Sigmoid colon (tissue), 7 donors: ENCODE data around the gene POC1B. TPM values are rescaled to one million over a fixed set of nuclear protein-coding genes. Genes with fewer than 3 reads are reported as not detected.

Source experiments
- DNase-seq: peaks from one replicate; pipeline ENCODE4 v3.0.0-alpha.2; 2019
- H3K27ac ChIP-seq, 4 donors: fragments of 200-600 bp; sonication (generic); one replicate each; pipeline ENCODE4 v1.5.1; 2016 to 2019; ENCODE audit warnings: mild to moderate bottlenecking in 1 of 4
- H3K27me3 ChIP-seq, 3 donors: fragments of 200-600 bp; sonication (generic); one replicate each; pipeline ENCODE4 v1.5.1; 2019; ENCODE audit warnings: mild to moderate bottlenecking in 1 of 3
- H3K36me3 ChIP-seq, 4 donors: fragments of 200-600 bp; sonication (generic); one replicate each; pipeline ENCODE4 v1.5.1; 2016 to 2019
- H3K4me1 ChIP-seq, 4 donors: fragments of 200-600 bp; sonication (generic); one replicate each; pipeline ENCODE4 v1.5.1; 2017 to 2019
- H3K4me3 ChIP-seq, 4 donors: fragments of 200-600 bp; sonication (generic); one replicate each; pipeline ENCODE4 v1.5.1; 2017 to 2019; ENCODE audit warnings: mild to moderate bottlenecking in 2 of 4, moderate library complexity in 1 of 4
- H3K9me3 ChIP-seq, 4 donors: fragments of 200-600 bp in 3 of 4; sonication (generic) in 3 of 4; one replicate each; pipeline versions ENCODE4 v1.5.1 to v1.6.1; 2013 to 2019
- EP300 ChIP-seq, 4 donors: sonication (generic); formaldehyde crosslinking; IDR thresholded peaks; one replicate each; pipeline ENCODE4 v1.6.1; 2017; ENCODE audit warnings: antibody characterized with exemption in 4 of 4
- POLR2A ChIP-seq, 2 donors: fragments of 450-650 bp; IDR thresholded peaks; one replicate each; pipeline ENCODE4 v1.6.1; 2016; ENCODE audit warnings: antibody characterized with exemption in 2 of 2, mild to moderate bottlenecking in 2 of 2, moderate library complexity in 2 of 2
- POLR2AphosphoS5 ChIP-seq, 4 donors: sonication (generic); formaldehyde crosslinking; IDR thresholded peaks; one replicate each; pipeline ENCODE4 v1.6.1; 2017; ENCODE audit warnings: antibody characterized with exemption in 4 of 4
- WGBS, 2 donors: extraction: QIAGEN DNeasy Blood & Tissue Kit; methylation state at CpG; one replicate each; pipeline ENCODE4 v1.1.7; 2013; 5-methylcytosine and 5-hydroxymethylcytosine counted together
- intact Hi-C: fragments of 100-400 bp; cut with DNase I; formaldehyde crosslinking; loops from one replicate; pipeline ENCODE4 v1.15.1; 2023
- polyA plus RNA-seq, 3 donors: library from polyadenylated mRNA; stranded (reverse); fragments of 200-250 nt; gene quantifications; one replicate each; pipeline ENCODE4 v1.2.3, GENCODE V29; 2013
- total RNA-seq, 4 donors: library from RNA; depleted of rRNA; stranded (reverse); fragments of >200 nt; gene quantifications; one replicate each; pipeline ENCODE4 v1.1.0, GENCODE V29; 2016
- TF ChIP-seq, protein P1 (sequence below), 4 experiments: fragments of 450-650 bp in 3 of 4; fragments of 200-600 bp in 1 of 4; IDR thresholded peaks; one replicate each; pipeline ENCODE4 v1.5.1; 2016 to 2019; ENCODE audit warnings: antibody characterized with exemption in 4 of 4, mild to moderate bottlenecking in 3 of 4, moderate library complexity in 2 of 4
- donor health status: healthy with polysubstance abuse.
- donor health status: Bipolar disorder and iron deficiency.
- donor health status: healthy.

The POC1B gene
- total and polyA plus RNA-seq, 7 donors: 12.5 to 31.7 (median 28.1) TPM

DNA sequence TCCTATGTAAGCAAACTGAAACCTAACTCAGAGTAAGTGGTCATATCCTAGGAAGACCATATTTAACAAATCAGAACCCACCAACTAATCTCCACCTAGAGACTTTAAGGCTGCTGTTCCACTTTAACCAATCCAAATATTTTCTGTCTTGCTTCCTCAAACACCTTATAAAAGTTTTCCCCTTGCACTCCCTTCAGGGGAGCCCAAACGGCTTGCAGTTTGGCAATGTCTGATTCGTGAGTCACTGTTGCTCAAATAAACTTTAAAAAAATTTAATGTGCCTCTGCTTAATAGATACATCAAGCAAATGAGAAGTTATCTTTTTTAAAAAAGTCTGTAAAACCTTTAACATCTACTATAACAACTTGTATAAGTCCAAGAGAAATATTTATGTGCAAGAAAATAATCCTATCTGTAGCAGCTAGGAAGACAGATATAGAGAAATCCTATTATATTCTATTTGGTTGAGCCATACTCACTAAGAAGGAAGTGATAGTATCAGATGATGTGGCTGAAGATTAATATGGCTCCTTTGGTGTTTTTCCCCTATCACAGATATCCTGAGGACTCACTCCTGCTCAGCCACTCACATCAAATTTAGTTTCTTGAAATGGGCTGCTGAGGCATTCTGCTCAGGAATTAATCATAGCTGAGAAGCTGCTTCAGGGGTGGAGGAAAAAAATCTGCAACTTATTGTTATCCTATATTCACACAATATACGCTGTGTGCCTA lies 108.4 kb downstream of the POC1B start:
- intact Hi-C loops: no loop called here
- H3K36me3 ChIP-seq: no peaks in the 10 kb centered on the region
- TF ChIP-seq EP300 (IDR thresholded peaks at IDR 0.05) (no peak), POLR2AphosphoS5 (IDR thresholded peaks at IDR 0.05) (no peak), POLR2A (IDR thresholded peaks at IDR 0.05) (no peak)
- TF ChIP-seq, protein P1, sequence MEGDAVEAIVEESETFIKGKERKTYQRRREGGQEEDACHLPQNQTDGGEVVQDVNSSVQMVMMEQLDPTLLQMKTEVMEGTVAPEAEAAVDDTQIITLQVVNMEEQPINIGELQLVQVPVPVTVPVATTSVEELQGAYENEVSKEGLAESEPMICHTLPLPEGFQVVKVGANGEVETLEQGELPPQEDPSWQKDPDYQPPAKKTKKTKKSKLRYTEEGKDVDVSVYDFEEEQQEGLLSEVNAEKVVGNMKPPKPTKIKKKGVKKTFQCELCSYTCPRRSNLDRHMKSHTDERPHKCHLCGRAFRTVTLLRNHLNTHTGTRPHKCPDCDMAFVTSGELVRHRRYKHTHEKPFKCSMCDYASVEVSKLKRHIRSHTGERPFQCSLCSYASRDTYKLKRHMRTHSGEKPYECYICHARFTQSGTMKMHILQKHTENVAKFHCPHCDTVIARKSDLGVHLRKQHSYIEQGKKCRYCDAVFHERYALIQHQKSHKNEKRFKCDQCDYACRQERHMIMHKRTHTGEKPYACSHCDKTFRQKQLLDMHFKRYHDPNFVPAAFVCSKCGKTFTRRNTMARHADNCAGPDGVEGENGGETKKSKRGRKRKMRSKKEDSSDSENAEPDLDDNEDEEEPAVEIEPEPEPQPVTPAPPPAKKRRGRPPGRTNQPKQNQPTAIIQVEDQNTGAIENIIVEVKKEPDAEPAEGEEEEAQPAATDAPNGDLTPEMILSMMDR (IDR thresholded peaks at IDR 0.05): no peak
- WGBS, 2 donors: 47 to 71% methylated on average over 3 of the region's 3 CpGs
- no peak overlapping the region for H3K4me3 ChIP-seq
- no peaks in the 10 kb centered on the region for H3K27me3 ChIP-seq
- peak overlapping the region in 3 of 4 donors; percentile 15 to 55 (median 38) for H3K27ac ChIP-seq
- H3K4me1 ChIP-seq: peaks cover 0 to 21% (median 11%) of the 10 kb centered on the region in 4 donors
- H3K9me3 ChIP-seq: no peaks in the 10 kb centered on the region
- DNase-seq: no peak

DNA sequence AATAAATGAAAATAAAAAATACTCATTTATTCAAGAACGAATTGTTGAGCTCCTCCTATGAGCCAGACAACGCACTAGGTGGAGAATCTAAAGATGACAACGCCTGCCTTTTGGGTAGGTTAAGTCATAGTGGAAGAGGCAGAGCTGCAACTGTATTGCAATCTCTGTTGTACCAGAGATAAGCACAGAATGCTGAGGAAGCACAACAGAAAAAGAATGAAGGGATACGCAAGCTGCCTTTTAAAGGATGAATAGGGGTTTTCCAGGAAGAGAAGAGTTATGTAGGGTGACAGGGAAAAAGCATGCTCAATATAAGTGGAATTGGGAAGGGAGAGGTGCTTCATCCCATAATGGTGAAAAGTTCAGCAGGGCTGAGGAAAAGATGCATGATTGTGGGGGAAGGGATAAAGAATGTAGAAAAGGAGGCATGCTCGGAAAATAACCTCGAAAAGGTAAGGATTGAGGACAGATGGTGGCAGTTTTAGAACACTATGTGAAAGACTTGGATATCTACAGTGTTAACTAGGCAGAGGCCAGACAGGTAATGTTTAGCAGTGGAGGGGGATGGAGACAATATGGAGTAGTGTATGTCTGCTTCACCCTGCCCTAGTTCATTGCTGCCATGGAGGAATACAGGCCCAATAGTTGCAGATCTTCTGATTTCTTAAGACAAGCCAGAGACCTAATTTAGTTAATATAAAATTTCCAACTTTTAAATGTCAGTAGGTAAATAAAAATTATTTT lies 109.6 kb downstream of the POC1B start:
- no peak overlapping the region for H3K4me3 ChIP-seq
- no peak for DNase-seq
- WGBS, 2 donors: 95 to 98% methylated on average over 6 of the region's 6 CpGs
- H3K9me3 ChIP-seq: no peaks in the 10 kb centered on the region
- H3K27ac ChIP-seq: peak overlapping the region in 1 of 4 donors; percentile 55
- H3K27me3 ChIP-seq: no peaks in the 10 kb centered on the region
- intact Hi-C loops: no loop called here
- H3K4me1 ChIP-seq: peaks cover 0 to 21% (median 11%) of the 10 kb centered on the region in 4 donors
- no peak for TF ChIP-seq POLR2A (IDR thresholded peaks at IDR 0.05)
- no peaks in the 10 kb centered on the region for H3K36me3 ChIP-seq

DNA sequence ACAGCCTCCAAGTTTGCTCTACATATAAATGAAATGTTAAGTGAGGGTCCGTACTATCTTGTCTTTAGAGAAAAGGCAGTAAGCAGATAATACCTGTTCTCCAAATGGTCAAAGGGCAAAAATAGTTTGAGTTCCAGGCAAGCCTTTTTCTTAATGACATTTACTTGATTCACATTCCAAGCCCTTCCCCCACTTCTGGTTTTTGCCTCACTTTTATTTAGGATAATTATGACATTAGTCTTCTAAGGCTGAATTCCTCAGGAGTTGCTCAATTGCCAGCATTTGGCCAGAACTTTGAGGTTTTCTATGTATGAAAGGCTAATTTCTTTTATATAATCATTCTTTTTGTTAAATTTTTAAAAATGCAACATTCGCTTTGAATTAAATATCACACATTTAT lies 111.0 kb downstream of the POC1B start:
- Histone ChIP-seq H3K27me3 (no peaks in the 10 kb centered on the region), H3K4me1 (peaks cover 0 to 21% (median 11%) of the 10 kb centered on the region in 4 donors), H3K4me3 (no peak overlapping the region), H3K36me3 (no peaks in the 10 kb centered on the region), H3K27ac (no peak overlapping the region), H3K9me3 (no peaks in the 10 kb centered on the region)
- TF ChIP-seq POLR2A (IDR thresholded peaks at IDR 0.05) (no peak), POLR2AphosphoS5 (IDR thresholded peaks at IDR 0.05) (no peak)
- TF ChIP-seq, protein P1 (IDR thresholded peaks at IDR 0.05): no peak
- 96 to 97% methylated on average over 2 of the region's 2 CpGs for WGBS, 2 donors
- intact Hi-C loops: no loop called here
- no peak for DNase-seq

DNA sequence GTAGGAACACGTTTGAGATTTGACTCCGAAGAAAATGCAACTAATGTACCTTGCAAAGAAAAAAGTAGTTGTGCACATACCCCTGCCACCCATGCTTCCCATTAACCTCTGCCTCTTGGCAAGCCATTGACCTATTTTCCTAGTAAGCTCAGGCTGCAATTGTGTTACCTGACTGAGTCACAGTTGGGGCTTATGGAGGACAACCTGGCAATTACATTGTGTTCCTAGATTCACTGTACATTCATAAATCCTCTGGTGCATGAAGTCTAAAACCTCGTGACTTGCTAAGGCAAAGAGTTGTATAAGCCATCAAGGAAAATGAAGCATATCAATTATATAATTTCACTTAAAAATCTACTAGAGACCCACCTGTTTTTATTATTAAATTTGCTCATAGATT lies 111.5 kb downstream of the POC1B start:
- Histone ChIP-seq H3K27me3 (no peaks in the 10 kb centered on the region), H3K36me3 (no peaks in the 10 kb centered on the region), H3K4me3 (no peak overlapping the region), H3K4me1 (peaks cover 0 to 21% (median 11%) of the 10 kb centered on the region in 4 donors), H3K27ac (no peak overlapping the region), H3K9me3 (no peaks in the 10 kb centered on the region)
- 92 to 93% methylated on average over 3 of the region's 3 CpGs for WGBS, 2 donors
- intact Hi-C loops: no loop called here
- TF ChIP-seq, protein P1 (IDR thresholded peaks at IDR 0.05): no peak
- TF ChIP-seq POLR2AphosphoS5 (IDR thresholded peaks at IDR 0.05) (no peak), POLR2A (IDR thresholded peaks at IDR 0.05) (no peak), EP300 (IDR thresholded peaks at IDR 0.05) (no peak)
- no peak for DNase-seq

DNA sequence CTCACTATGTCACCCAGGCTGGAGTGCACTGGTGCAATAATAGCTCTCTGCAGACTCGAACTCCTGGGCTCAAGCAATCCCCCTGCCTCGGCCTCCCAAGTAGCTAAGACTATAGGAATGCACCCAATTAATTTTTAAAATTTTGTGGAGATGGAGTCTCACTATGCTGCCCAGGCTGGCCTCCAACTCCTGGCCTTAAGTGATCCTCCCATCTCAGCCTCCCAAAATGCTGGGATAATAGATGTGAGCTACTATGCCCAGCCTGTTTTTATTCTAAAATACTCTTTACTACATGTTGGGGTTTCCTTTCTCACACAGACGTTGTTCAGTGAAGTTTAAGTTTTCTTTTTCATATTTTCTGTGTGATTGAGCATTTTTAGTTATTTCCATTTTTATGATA lies 112.6 kb downstream of the POC1B start:
- 92 to 95% methylated on average over 3 of the region's 3 CpGs for WGBS, 2 donors
- intact Hi-C loops: no loop called here
- no peak for TF ChIP-seq POLR2AphosphoS5 (IDR thresholded peaks at IDR 0.05)
- no peak for TF ChIP-seq EP300 (IDR thresholded peaks at IDR 0.05)
- no peak for TF ChIP-seq POLR2A (IDR thresholded peaks at IDR 0.05)
- TF ChIP-seq, protein P1 (IDR thresholded peaks at IDR 0.05): no peak
- Histone ChIP-seq H3K27ac (no peak overlapping the region), H3K4me3 (no peak overlapping the region), H3K27me3 (no peaks in the 10 kb centered on the region), H3K9me3 (no peaks in the 10 kb centered on the region), H3K36me3 (no peaks in the 10 kb centered on the region), H3K4me1 (peaks cover 0 to 21% (median 11%) of the 10 kb centered on the region in 4 donors)
- no peak for DNase-seq
